PC-3 (cell line): ENCODE data around the gene CTNNA3. TPM values are rescaled to one million over a fixed set of nuclear protein-coding genes. Genes with fewer than 3 reads are reported as not detected.

Experiments
- ATAC-seq: fragments of 200-7000 bp; cut with Tn5 transposase; 2 replicates; pipeline ENCODE4 v1.9.1; 2020; ENCODE audit warnings: mild to moderate bottlenecking, moderate library complexity
- BruUV-seq: library from RNA; stranded (reverse); fragments of 400-500 nt; replicated peaks from 2 replicates; lab custom pipeline; 2021; lab: Mats Ljungman, UMichigan
- CTCF ChIA-PET: fragments of 300-600 bp; sonication (Branson Sonifier 250); formaldehyde crosslinking; loops from one replicate; lab custom pipeline; 2022; ENCODE audit warnings: antibody characterized with exemption; lab: Charles Lee
- POLR2A ChIA-PET: fragments of 300-600 bp; sonication (Branson Sonifier 250); formaldehyde crosslinking; loops from one replicate; lab custom pipeline; 2022; ENCODE audit warnings: antibody characterized with exemption; ENCODE audit not compliant: unreplicated experiment; lab: Charles Lee
- DNase-seq: peaks from one replicate; pipeline ENCODE4 v3.0.0-alpha.2; 2015
- H2AFZ ChIP-seq: fragments of 300-600 bp; sonication (generic); 2 replicates; pipeline ENCODE4 v1.6.0; 2016; ENCODE audit warnings: antibody characterized with exemption, low read length
- H3F3A ChIP-seq: fragments of 300-600 bp; sonication (generic); one replicate; pipeline ENCODE4 v1.6.0; 2017; ENCODE audit warnings: antibody characterized with exemption, low read length, control low read depth, mild to moderate bottlenecking; ENCODE audit not compliant: unreplicated experiment
- H3K27ac ChIP-seq: fragments of 300-600 bp; sonication (generic); 2 replicates; pipeline ENCODE4 v1.5.1; 2016; ENCODE audit warnings: mild to moderate bottlenecking, low read length
- H3K27me3 ChIP-seq: fragments of 300-600 bp; sonication (generic); 2 replicates; pipeline ENCODE4 v1.6.1; 2016; ENCODE audit warnings: low read length, mixed read lengths
- H3K36me3 ChIP-seq: fragments of 300-600 bp; sonication (generic); 2 replicates; pipeline ENCODE4 v1.6.1; 2016; ENCODE audit warnings: low read depth, mixed run types, low read length, mixed read lengths
- H3K4me1 ChIP-seq: fragments of 300-600 bp; sonication (generic); 2 replicates; pipeline ENCODE4 v1.5.1; 2016; ENCODE audit warnings: low read length; ENCODE audit not compliant: insufficient read depth
- H3K4me2 ChIP-seq: fragments of 300-600 bp; sonication (generic); 2 replicates; pipeline ENCODE4 v1.6.0; 2016; ENCODE audit warnings: low read length
- H3K4me3 ChIP-seq: fragments of 300-600 bp; sonication (generic); 2 replicates; pipeline ENCODE4 v1.5.1; 2016; ENCODE audit warnings: mild to moderate bottlenecking, low read length, mixed read lengths
- H3K79me2 ChIP-seq: fragments of 300-600 bp; sonication (generic); 2 replicates; pipeline ENCODE4 v1.6.1; 2017; ENCODE audit warnings: low read length, mixed read lengths
- H3K9ac ChIP-seq: fragments of 300-600 bp; sonication (generic); 2 replicates; pipeline ENCODE4 v1.6.0; 2016; ENCODE audit warnings: mild to moderate bottlenecking, low read length
- H3K9me2 ChIP-seq: fragments of 300-600 bp; sonication (generic); replicated peaks from 2 replicates; pipeline ENCODE4 v1.6.1; 2016; ENCODE audit warnings: mixed run types, low read length, mixed read lengths
- H3K9me3 ChIP-seq: fragments of 300-600 bp; sonication (generic); 2 replicates; pipeline ENCODE4 v1.6.1; 2016; ENCODE audit warnings: low read length, mixed read lengths
- H4K20me1 ChIP-seq: fragments of 300-600 bp; sonication (generic); 2 replicates; pipeline ENCODE4 v1.6.1; 2016; ENCODE audit warnings: low read length, mixed read lengths
- EZH2 ChIP-seq: fragments of 300-600 bp; sonication (generic); IDR thresholded peaks from one replicate; pipeline ENCODE4 v1.6.1; 2017; ENCODE audit warnings: antibody characterized with exemption, mild to moderate bottlenecking, low read length; ENCODE audit not compliant: unreplicated experiment
- EZH2phosphoT487 ChIP-seq: fragments of 300-600 bp; sonication (generic); IDR thresholded peaks from 2 replicates; pipeline ENCODE4 v1.6.1; 2018; ENCODE audit warnings: mild to moderate bottlenecking, antibody characterized with exemption, low read length, borderline replicate concordance
- intact Hi-C: fragments of 100-400 bp; cut with micrococcal nuclease; formaldehyde crosslinking; loops from 2 replicates; pipeline ENCODE4 v1.9.0; 2023
- total RNA-seq: library from RNA; depleted of rRNA; stranded (reverse); fragments of >200 nt; gene quantifications from 2 replicates; pipeline ENCODE4 v1.2.3, GENCODE V29; 2014
- TF ChIP-seq, protein P1 (sequence below): fragments of 300-600 bp; sonication (generic); conservative IDR thresholded peaks from 2 replicates; pipeline ENCODE4 v1.5.1; 2017; ENCODE audit warnings: antibody characterized with exemption, low read depth, mild to moderate bottlenecking, low read length

Gene CTNNA3
- total RNA-seq, 1 experiment from 2014 or later: 1.9 TPM

DNA sequence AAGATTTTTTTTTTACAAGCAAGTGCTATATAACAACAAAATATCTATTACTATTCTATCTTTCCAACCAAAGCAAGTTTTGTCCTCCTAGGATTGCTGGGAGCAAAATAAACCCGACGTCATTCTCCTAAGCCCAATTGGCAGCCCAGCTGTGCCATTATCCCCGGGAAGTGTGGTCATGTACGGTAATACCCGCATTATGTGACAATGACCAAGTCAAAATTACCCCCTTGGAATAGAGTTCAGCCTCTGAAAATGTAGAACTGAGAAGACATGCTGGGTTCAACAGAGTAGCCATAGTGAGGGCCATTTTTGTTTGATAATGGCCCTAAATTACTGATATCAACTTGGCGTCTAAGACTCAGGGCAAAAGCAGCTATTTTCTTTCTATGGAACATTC lies 554.7 kb downstream of the CTNNA3 start:
- no peak overlapping the region for H2AFZ ChIP-seq
- no TSS peak for BruUV-seq
- no peaks in the 10 kb centered on the region for H3K4me1 ChIP-seq
- DNase-seq: no peak
- peaks cover 27% of the 10 kb centered on the region for H3K27me3 ChIP-seq
- H3K4me2 ChIP-seq: no peak overlapping the region
- no peaks in the 10 kb centered on the region for H4K20me1 ChIP-seq
- H3K9me2 ChIP-seq: no peaks in the 10 kb centered on the region
- no peaks in the 10 kb centered on the region for H3K9me3 ChIP-seq
- H3K36me3 ChIP-seq: no peaks in the 10 kb centered on the region
- no peak for ATAC-seq
- H3F3A ChIP-seq: no peaks in the 10 kb centered on the region
- ChIA-PET CTCF (interaction anchor here (0.7 kb wide), 1 partner anchor 165 kb away, joined by 3 read pairs; no protein-coding TSS in a partner anchor), POLR2A (no interaction called here)
- intact Hi-C loops: no loop called here
- no peak overlapping the region for H3K4me3 ChIP-seq
- no peak overlapping the region for H3K9ac ChIP-seq
- no peaks in the 10 kb centered on the region for H3K79me2 ChIP-seq
- no peak overlapping the region for H3K27ac ChIP-seq
- TF ChIP-seq EZH2phosphoT487: no peak
- no peak for TF ChIP-seq EZH2
- TF ChIP-seq, protein P1, sequence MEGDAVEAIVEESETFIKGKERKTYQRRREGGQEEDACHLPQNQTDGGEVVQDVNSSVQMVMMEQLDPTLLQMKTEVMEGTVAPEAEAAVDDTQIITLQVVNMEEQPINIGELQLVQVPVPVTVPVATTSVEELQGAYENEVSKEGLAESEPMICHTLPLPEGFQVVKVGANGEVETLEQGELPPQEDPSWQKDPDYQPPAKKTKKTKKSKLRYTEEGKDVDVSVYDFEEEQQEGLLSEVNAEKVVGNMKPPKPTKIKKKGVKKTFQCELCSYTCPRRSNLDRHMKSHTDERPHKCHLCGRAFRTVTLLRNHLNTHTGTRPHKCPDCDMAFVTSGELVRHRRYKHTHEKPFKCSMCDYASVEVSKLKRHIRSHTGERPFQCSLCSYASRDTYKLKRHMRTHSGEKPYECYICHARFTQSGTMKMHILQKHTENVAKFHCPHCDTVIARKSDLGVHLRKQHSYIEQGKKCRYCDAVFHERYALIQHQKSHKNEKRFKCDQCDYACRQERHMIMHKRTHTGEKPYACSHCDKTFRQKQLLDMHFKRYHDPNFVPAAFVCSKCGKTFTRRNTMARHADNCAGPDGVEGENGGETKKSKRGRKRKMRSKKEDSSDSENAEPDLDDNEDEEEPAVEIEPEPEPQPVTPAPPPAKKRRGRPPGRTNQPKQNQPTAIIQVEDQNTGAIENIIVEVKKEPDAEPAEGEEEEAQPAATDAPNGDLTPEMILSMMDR: no peak

DNA sequence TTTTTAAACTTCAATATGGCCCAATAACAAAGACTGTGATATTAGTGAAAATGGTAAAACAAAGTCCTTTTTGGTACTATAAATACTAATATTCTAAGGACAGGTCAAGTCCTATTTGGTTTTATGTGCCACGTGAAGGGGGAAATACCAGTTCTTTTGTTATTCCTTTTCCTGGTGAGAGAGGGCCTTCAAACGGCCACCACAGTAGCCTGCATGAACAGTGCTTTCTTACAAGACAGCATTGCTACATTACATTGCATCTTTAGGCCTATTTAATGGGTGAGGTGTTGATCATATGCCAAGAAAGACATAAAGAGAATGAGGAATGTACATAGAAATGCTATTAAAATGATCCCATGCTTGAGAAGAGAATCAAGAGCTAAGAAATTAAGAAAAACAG lies 555.4 kb downstream of the CTNNA3 start:
- Histone ChIP-seq H3K79me2 (no peaks in the 10 kb centered on the region), H3K36me3 (no peaks in the 10 kb centered on the region), H3K9ac (no peak overlapping the region), H3K27ac (no peak overlapping the region), H3K4me1 (no peaks in the 10 kb centered on the region), H3K4me2 (no peak overlapping the region), H3F3A (no peaks in the 10 kb centered on the region), H3K9me2 (no peaks in the 10 kb centered on the region), H3K27me3 (peaks cover 30% of the 10 kb centered on the region), H3K4me3 (no peak overlapping the region), H3K9me3 (no peaks in the 10 kb centered on the region), H2AFZ (no peak overlapping the region), H4K20me1 (no peaks in the 10 kb centered on the region)
- ChIA-PET CTCF (no interaction called here), POLR2A (no interaction called here)
- peak; percentile 31; the same call in 1 of the 2 replicates for ATAC-seq
- TF ChIP-seq EZH2 (no peak), EZH2phosphoT487 (no peak)
- TF ChIP-seq, protein P1: no peak
- intact Hi-C loops: no loop called here
- no peak for DNase-seq
- BruUV-seq: no TSS peak

DNA sequence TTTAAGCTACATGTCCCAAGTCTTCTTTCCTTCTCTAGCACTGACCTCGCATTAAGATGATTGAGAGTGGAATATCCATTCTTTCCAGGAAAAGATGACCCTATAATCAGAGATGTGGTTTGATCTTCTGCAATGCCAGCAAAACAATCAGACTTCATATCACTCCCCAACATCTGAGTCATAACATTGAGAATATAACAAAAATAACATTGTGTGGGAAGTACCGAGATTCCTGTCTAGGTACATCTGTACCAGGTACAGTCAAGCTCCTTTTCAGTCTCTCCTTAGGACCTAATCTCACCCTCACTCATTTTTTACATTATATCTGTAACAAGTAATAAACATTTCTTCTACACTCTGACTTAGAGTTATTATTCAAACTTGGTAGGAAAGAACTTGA lies 568.6 kb downstream of the CTNNA3 start:
- Histone ChIP-seq H3K79me2 (no peaks in the 10 kb centered on the region), H4K20me1 (0 out of 2 replicates have a peak, but pooled peaks cover 4% of the 10 kb centered on the region), H3K4me1 (no peaks in the 10 kb centered on the region), H3K9me2 (no peaks in the 10 kb centered on the region; the same call in 1 of the 2 replicates), H3F3A (no peaks in the 10 kb centered on the region), H3K4me2 (no peak overlapping the region), H3K9ac (no peak overlapping the region), H3K9me3 (no peaks in the 10 kb centered on the region), H3K36me3 (no peaks in the 10 kb centered on the region), H3K27me3 (peaks cover 64% of the 10 kb centered on the region), H3K4me3 (no peak overlapping the region), H2AFZ (no peak overlapping the region), H3K27ac (no peak overlapping the region)
- no peak for TF ChIP-seq EZH2phosphoT487
- TF ChIP-seq, protein P1: no peak
- no peak for TF ChIP-seq EZH2
- no TSS peak for BruUV-seq
- POLR2A ChIA-PET: no interaction called here
- CTCF ChIA-PET: no interaction called here
- DNase-seq (no peak), ATAC-seq (no peak)
- intact Hi-C loops: no loop called here
